Measurements from ENCODE around the gene ZNF337. TPM values are rescaled to one million over a fixed set of nuclear protein-coding genes. Genes with fewer than 3 reads are reported as not detected.

ZNF337 gene
- total and polyA plus RNA-seq, 2 donors (not counting 1 experiment from before 2014, with no cell fraction given) = 16.2 to 24.7 TPM

DNA sequence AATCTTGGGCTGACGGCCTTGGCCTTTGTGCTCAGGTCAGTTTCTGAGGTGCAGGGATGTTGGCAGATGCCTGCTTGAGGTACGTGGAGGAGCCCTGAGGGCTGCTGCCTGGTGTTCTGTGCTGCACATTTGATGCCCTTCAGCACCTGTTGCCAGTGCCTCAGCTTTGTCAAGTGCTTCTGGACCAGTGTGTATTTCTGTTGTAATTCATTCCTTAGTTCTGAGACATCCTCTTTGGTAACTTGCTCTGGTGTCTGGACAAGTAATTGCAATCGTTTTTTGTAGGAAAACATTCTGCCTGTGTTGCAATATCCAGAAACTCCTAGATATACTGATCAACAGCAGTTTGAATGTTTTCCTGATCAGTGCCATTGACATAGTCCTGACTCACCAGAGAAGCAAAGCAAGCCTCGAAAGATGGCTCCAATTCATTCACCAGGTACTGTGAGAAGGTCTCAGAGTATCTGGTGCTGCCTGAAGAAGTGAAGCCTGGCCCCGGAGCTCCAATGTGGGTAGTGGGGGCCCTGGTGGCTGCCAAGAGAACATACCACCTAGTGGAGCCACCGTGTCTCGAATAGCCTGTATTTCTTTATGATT is 26.7 kb downstream of the ZNF337 start:
- ChIA-PET POLR2A (no interaction called here), CTCF (no interaction called here)
- no peaks in the 10 kb centered on the region for H3K27me3 ChIP-seq (replicated peaks in 1 of 4; ENCODE audit: control extremely low read depth in 1 of 4, control insufficient read depth in 3 of 4, insufficient read depth in 4 of 4, low read length in 3 of 4)
- Mint-ChIP-seq H3K27me3 (no peaks in the 10 kb centered on the region), H3K4me1 (no peaks in the 10 kb centered on the region), H3K4me3 (no peak overlapping the region), H3K27ac (no peak overlapping the region), H3K9me3 (ENCODE audit: insufficient read depth) (no peaks in the 10 kb centered on the region)
- no peak overlapping the region for H3K9ac ChIP-seq (ENCODE audit: low read length)
- intact Hi-C loops (cut with micrococcal nuclease) = loop anchor here (10.0 kb wide), 1 partner anchor 65 kb away; no protein-coding TSS in a partner anchor
- H4K20me1 ChIP-seq (ENCODE audit: control insufficient read depth, insufficient read depth, low read length, poor library complexity, severe bottlenecking) = no peaks in the 10 kb centered on the region
- peaks cover 0 to 13% of the 10 kb centered on the region in 2 experiments for H3K36me3 ChIP-seq (replicated peaks in 1 of 2; ENCODE audit: control extremely low read depth in 1 of 2, control insufficient read depth in 1 of 2, extremely low read depth in 1 of 2, insufficient read depth in 2 of 2, low read length in 1 of 2)
- WGBS (ENCODE audit: insufficient coverage) = 94% methylated on average over 4 of the region's 7 CpGs
- no peak overlapping the region for H3K4me2 ChIP-seq (replicated peaks; ENCODE audit: low read depth, low read length, poor library complexity, severe bottlenecking)
- H3K4me1 ChIP-seq (ENCODE audit: control insufficient read depth in 2 of 2, insufficient read depth in 2 of 2, low read length in 2 of 2) = no peaks in the 10 kb centered on the region
- TF ChIP-seq, protein P1, sequence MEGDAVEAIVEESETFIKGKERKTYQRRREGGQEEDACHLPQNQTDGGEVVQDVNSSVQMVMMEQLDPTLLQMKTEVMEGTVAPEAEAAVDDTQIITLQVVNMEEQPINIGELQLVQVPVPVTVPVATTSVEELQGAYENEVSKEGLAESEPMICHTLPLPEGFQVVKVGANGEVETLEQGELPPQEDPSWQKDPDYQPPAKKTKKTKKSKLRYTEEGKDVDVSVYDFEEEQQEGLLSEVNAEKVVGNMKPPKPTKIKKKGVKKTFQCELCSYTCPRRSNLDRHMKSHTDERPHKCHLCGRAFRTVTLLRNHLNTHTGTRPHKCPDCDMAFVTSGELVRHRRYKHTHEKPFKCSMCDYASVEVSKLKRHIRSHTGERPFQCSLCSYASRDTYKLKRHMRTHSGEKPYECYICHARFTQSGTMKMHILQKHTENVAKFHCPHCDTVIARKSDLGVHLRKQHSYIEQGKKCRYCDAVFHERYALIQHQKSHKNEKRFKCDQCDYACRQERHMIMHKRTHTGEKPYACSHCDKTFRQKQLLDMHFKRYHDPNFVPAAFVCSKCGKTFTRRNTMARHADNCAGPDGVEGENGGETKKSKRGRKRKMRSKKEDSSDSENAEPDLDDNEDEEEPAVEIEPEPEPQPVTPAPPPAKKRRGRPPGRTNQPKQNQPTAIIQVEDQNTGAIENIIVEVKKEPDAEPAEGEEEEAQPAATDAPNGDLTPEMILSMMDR (IDR thresholded peaks at IDR 0.05) = no peak
- TF ChIP-seq EZH2 (IDR thresholded peaks at IDR 0.05; ENCODE audit: borderline replicate concordance, insufficient read depth, low read depth, low read length, poor library complexity, severe bottlenecking) = no peak
- no peak for DNase-seq
- no peaks in the 10 kb centered on the region for H3K79me2 ChIP-seq (ENCODE audit: control insufficient read depth, insufficient read depth, low read length)
- no peak overlapping the region for H2AFZ ChIP-seq (ENCODE audit: insufficient read depth, low read depth, low read length, poor library complexity, severe bottlenecking)
- no peak overlapping the region for H3K27ac ChIP-seq (ENCODE audit: low read length in 2 of 2)
- H3K4me3 ChIP-seq (ENCODE audit: control extremely low read depth in 1 of 5, extremely low read depth in 1 of 5, insufficient read depth in 1 of 5, low read depth in 2 of 5, low read length in 4 of 5) = no peak overlapping the region
- ATAC-seq (ENCODE audit: low read depth) = no peak
- no peaks in the 10 kb centered on the region for H3K9me3 ChIP-seq (ENCODE audit: control extremely low read depth in 1 of 3, control insufficient read depth in 2 of 3, insufficient read depth in 1 of 3, low read length in 2 of 3)

DNA sequence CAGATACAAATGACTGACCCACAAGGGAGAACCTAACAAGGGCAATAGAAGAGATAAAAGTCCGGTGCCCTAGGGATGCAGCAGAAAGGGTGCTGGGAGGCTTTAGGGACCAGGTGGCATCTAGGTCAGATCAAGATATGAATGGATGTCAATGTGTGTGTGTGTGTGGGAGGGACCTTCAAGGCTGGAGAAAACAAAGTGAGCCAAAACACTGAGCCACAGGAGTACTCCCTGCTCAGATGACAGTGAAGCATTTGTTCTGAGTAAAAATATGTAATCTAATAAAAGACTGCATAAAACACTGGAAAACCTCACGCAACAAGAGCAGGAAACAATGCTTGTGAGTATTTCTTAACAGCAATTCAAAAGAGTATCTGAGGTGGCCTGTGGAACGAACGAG is 28.2 kb downstream of the ZNF337 start:
- intact Hi-C loops (cut with micrococcal nuclease) = no loop called here
- peaks cover 0 to 3% of the 10 kb centered on the region in 2 experiments for H3K36me3 ChIP-seq (replicated peaks in 1 of 2; ENCODE audit: control extremely low read depth in 1 of 2, control insufficient read depth in 1 of 2, extremely low read depth in 1 of 2, insufficient read depth in 2 of 2, low read length in 1 of 2)

More for the DNA sequence above, 28.2 kb downstream of the ZNF337 start:
- H3K27ac ChIP-seq (ENCODE audit: low read length in 2 of 2) = no peak overlapping the region
- CTCF ChIA-PET = no interaction called here
- TF ChIP-seq EZH2 (IDR thresholded peaks at IDR 0.05; ENCODE audit: borderline replicate concordance, insufficient read depth, low read depth, low read length, poor library complexity, severe bottlenecking) = no peak
- TF ChIP-seq, protein P1 (IDR thresholded peaks at IDR 0.05) = no peak
- no peaks in the 10 kb centered on the region for H3K9me3 ChIP-seq (ENCODE audit: control extremely low read depth in 1 of 3, control insufficient read depth in 2 of 3, insufficient read depth in 1 of 3, low read length in 2 of 3)
- POLR2A ChIA-PET = no interaction called here
- no peaks in the 10 kb centered on the region for H3K27me3 ChIP-seq (replicated peaks in 1 of 4; ENCODE audit: control extremely low read depth in 1 of 4, control insufficient read depth in 3 of 4, insufficient read depth in 4 of 4, low read length in 3 of 4)
- no peak overlapping the region for H3K4me2 ChIP-seq (replicated peaks; ENCODE audit: low read depth, low read length, poor library complexity, severe bottlenecking)
- H3K4me1 ChIP-seq (ENCODE audit: control insufficient read depth in 2 of 2, insufficient read depth in 2 of 2, low read length in 2 of 2) = no peaks in the 10 kb centered on the region
- no peak overlapping the region for H3K9ac ChIP-seq (ENCODE audit: low read length)
- H3K79me2 ChIP-seq (ENCODE audit: control insufficient read depth, insufficient read depth, low read length) = no peaks in the 10 kb centered on the region
- Mint-ChIP-seq H3K4me1 (no peaks in the 10 kb centered on the region), H3K4me3 (no peak overlapping the region), H3K27me3 (no peaks in the 10 kb centered on the region), H3K27ac (no peak overlapping the region), H3K9me3 (ENCODE audit: insufficient read depth) (no peaks in the 10 kb centered on the region)
- 100% methylated on average over 3 of the region's 4 CpGs for WGBS (ENCODE audit: insufficient coverage)
- H4K20me1 ChIP-seq (ENCODE audit: control insufficient read depth, insufficient read depth, low read length, poor library complexity, severe bottlenecking) = no peaks in the 10 kb centered on the region
- no peak overlapping the region for H3K4me3 ChIP-seq (ENCODE audit: control extremely low read depth in 1 of 5, extremely low read depth in 1 of 5, insufficient read depth in 1 of 5, low read depth in 2 of 5, low read length in 4 of 5)
- DNase-seq (no peak), ATAC-seq (ENCODE audit: low read depth) (no peak)
- H2AFZ ChIP-seq (ENCODE audit: insufficient read depth, low read depth, low read length, poor library complexity, severe bottlenecking) = no peak overlapping the region
